Measurements from ENCODE around the gene DPY19L1.
"Not testable (repeated sequence)": the region's sequence is repeated elsewhere in the genome, so short reads cannot be mapped to it uniquely, and the experiment has no call there.

DPY19L1 gene

GRCh38 chr7:34984140-34984539 is 53.1 kb downstream of the DPY19L1 start:
- DNase-seq: not testable (repeated sequence)

DNA sequence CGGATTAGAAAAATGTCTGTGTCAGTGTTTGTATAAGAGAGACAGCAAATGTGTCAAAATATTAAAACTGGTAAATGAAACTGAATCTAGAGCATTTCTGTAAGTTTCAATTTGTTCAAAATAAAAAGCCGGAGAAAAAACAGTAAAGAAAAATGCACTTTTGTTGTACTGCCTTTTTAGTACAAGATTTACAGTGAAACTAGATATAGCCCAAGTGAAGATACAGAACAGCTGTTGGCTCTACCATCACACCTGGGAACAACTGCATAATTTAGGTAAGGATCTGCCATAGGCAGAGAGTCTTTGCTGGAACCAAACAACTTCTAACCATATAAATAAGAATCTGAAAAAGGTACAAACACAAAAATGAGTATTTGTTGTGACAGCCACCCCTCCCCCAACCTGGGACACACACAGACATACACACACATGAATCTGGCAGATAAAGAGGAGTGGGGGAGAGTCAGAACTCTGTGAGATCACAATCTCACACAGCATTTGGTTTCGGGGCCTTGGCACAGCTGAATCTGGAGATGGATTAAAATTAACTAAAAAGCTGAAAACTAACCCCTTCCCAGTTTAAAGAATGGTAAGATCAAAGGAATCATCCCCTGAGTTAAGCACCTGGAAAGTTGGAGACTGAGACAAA is 54.8 kb downstream of the DPY19L1 start:
- DNase-seq: no peak

GRCh38 chr7:34979124-34979523 is 58.2 kb downstream of the DPY19L1 start:
- DNase-seq: not testable (repeated sequence)

DNA sequence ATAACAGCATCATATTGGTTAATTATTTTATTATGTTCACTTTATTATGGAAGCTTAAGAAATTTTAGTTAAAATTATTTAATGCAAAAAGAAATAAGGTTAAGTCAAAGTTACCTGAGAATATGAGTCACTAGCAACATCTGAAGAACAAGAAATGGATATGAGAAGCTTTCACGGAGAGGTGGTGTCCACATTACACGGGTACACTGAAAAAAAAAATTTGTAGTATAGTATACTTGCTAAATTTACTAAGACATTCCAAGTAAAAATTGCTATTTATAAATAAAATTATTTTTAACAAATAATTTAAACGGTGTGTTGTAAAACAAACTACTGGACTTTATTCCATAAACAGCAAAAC is 63.9 kb downstream of the DPY19L1 start:
- DNase-seq: no peak

DNA sequence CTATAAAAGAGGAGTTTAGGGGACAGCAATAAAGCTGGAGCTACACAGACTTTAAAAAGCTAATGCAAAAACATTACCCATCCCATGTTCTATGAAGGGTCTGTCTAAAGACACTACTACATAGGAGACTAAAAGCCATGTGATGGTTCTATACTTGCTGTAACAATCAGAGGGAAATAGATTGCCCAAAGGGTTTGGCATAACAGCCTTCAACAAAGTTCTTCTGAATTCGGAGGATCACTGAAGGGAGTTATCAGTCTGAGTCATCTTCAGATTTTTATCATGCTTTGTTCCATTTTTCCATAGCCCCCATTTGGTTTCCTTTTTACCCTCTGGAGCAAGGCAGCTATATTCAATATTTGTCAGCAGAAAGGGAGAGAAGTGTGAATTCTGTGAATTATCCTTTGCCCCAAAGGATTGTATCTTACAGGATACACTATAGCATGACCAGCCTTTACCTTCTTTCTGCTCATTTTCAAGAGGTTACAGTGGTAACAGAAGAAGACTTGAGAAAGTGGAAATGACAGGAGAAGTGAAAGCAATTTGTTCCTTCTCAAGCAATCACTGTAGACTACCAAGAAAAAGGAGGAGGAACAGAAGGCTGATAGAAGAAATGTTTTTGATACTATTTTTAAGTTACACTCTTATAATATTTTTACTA is 64.4 kb downstream of the DPY19L1 start:
- DNase-seq: not testable (repeated sequence)

DNA sequence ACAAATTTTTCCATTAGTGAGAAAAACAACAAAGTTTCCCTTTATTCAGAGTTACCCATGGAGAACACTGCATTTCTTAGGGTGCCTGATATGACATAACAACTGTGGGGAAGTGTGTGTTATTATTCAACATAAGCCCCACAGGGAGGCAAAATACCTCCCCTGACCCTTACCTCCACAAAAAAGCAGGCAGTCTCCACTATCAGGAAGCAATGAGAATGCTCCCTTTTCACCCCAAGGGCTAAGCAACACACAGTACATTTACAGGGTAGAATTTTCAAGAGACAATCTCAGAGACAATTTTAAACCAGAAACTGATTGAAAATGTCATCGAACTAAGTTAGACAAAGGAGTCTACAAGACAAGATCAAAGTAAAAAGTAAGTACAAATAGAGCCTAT is 69.5 kb downstream of the DPY19L1 start:
- not testable (repeated sequence) for DNase-seq

DNA sequence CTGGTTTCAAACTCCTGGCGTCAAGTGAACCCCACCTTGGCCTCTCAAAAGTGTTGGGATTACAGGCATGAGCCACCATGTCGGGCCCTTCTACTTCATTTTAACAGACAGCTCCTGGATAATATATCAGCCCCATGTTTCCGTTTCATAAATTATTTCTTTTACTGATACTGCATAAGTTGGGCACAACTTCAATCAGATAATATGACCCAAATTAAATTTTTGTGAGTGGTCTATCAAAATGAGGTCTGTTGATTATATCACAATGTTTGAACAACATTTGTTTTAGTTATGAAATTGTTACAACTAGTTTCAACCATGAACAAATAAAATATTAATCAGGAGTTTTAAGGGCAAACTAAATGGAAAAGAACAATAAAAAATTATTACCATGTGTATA is 70.8 kb downstream of the DPY19L1 start:
- DNase-seq: not testable (repeated sequence)

DNA sequence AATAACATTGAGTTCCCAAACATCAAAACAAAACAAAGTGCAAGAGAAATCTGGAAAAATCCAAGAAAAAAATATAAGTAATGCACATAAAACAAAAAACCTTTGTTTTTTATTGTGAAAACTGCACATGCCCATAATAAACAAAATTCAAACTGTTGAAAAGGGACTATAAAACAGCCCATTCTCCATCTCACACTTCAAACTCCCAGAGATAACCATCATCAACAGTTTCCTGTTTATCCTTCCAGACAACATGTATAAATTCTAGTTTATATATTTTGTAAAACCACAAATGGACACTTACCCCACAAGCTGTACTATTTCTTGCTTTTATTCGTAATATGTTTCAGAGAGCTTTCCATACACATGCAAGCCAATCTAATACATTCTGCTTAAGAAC is 79.3 kb downstream of the DPY19L1 start:
- no peak for DNase-seq

DNA sequence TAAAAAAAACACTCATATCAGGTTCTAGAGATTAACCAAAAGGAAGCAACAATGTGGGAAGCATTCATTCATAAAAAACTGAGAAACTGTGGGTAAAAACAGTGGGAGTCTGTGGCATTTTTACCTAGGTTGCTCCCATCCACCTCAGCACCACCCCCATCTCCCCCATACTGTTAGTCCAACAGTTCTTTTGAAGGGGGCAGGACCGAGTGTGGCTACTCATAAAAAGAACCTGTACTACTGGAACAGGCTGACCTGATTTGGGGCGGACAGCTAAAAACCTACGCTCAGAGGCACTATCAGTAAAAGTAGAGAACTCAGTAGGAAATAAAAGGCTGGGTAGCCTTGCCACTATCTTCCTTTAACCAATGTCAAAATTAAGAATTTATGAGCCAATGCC is 84.5 kb downstream of the DPY19L1 start:
- DNase-seq: no peak

DNA sequence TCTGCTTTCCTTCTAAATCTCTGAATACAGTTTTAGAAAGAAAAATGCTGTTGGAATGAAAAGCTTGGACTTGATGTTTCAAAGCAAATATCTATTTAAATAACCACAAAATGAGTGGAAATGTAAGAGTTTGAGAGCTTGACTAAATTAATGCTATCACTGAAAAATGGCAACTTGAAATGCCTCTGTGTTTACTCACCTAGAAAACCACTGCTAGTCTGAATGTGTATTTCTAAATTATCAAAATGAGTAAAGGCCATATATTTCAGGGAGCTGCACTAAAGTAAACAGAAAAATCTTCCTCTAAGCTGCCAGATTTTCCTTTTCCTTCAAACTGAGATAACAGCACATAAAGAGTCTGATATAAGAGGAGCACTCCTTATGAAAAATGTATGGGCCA is 87.9 kb downstream of the DPY19L1 start:
- no peak for DNase-seq

GRCh38 chr7:34947427-34947826 is 89.9 kb downstream of the DPY19L1 start:
- DNase-seq: not testable (repeated sequence)

DNA sequence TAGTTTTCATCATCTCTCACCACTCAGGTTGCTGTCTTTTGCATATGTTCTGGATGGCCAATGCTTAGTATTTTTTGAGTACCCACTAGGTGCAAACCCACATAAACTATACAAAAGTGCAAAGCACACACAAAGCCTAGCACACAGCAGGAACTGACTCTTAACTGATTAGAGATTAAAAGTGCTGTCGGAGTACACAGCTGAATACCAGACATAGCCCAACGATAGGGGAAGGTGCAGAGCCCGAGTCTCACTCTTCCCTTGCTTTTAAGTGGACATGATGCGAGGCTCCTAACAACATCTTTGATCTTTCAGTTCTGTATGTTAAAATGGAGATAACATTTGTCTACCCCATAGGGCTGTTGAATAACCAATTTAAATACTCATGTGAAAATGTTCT is 90.8 kb downstream of the DPY19L1 start:
- DNase-seq: no peak

GRCh38 chr7:34945894-34946477 is 91.3 kb downstream of the DPY19L1 start:
- not testable (repeated sequence) for DNase-seq

DNA sequence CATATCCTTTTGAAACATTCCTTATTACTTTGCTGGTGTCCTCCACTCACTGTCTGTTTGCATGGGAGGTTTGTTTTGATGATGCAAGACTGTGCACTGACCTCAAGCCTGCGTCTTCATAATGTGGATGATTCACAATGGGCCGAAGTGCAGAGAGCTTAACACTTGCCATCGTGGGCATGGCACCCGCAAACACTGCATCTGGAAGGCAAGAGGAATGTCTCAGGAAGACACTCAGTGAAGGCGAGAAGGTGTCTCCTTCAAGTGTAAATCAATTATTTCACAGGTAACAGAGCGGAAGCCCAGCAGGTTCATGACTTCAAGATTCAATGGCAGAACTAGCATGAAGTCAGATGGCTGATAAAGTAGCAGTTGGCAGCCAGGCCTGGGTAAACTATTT is 98.1 kb downstream of the DPY19L1 start:
- no peak for DNase-seq

DNA sequence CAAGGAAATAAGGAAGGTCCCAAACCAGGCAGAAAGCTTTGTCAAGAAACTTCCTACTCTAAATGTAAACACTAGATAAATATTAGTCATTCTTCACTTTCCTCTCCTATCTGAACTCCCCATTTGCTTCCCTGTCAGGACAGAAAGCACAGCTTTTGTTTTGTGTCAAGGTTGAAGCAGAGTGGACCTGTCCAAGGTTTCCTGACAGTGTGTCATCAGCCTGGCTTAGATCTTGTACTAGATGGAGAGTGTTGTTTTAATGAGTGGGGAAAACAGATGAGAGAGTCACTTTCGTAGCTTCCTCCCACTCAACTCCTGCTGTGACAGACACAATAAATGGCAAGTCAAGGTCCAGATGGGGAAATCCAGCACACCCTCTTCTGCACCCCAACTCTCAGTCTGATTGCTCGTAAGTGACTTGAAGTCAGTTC is 101.5 kb downstream of the DPY19L1 start:
- DNase-seq: not testable (repeated sequence)

- no peak for DNase-seq
These were observed 105.5 kb downstream of the DPY19L1 start for GRCh38 chr7:34931739-34932138.

GRCh38 chr7:34929783-34930182 is 107.5 kb downstream of the DPY19L1 start:
- not testable (repeated sequence) for DNase-seq

DNA sequence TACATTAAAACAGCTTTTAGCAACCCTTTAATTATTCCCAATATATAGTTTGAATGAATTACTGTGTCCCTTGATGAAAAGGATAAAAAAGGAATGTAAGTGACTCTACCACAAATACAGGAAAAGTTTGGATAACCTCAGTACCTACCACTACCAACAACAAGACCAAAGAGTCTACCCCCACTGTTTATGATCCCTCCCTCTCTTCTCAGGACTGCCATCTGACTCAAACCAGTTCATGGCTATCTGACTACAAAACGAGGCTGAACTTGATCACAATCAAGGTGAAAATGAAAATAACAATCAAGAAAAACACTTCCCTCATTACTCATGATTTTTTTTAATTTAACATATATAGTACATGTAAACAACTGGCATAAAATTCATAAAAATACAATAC is 108.7 kb downstream of the DPY19L1 start:
- DNase-seq: no peak

- DNase-seq: peak; percentile 5
These were observed 109.2 kb downstream of the DPY19L1 start for GRCh38 chr7:34928052-34928451.

DNA sequence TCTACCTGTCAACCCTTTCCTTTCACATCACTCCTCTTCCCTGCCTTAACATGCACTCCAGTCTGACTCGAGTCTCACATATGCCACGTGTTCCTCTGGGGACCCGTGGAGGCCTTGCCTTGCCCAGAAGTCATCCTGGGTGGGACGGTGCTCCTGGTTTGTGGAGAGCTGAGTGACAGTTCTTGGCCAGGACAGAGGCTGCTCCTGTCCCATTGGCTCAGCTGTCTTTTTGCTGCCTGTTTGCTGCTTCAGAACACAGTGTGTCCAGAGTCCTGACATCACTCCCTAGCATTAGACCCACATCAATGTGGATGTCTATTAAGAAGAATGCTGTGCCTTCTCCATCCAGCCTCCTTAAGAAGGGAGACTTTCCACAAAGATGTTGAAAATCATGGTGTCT is 116.8 kb downstream of the DPY19L1 start:
- DNase-seq: not testable (repeated sequence)

GRCh38 chr7:34919038-34919437 is 118.2 kb downstream of the DPY19L1 start:
- DNase-seq: not testable (repeated sequence)

- DNase-seq: not testable (repeated sequence)
These were observed 119.0 kb downstream of the DPY19L1 start for GRCh38 chr7:34918198-34918861.

GRCh38 chr7:34917515-34917914 is 119.8 kb downstream of the DPY19L1 start:
- not testable (repeated sequence) for DNase-seq

- no peak for DNase-seq
These were observed 121.0 kb downstream of the DPY19L1 start for GRCh38 chr7:34916267-34916666.
